ENCODE results near the gene PRTG.
"Not testable (repeated sequence)": the region's sequence is repeated elsewhere in the genome, so short reads cannot be mapped to it uniquely, and the experiment has no call there.

The PRTG gene
- total RNA-seq: 0.10 to 0.13 reads per million in 2 donors

GRCh38 chr15:55742927-55743728, at the start of gene PRTG:
PRTG (minus strand) TSS chr15:55743152; CDS start chr15:55742931, 221 bp downstream.
- DNase-seq: no peak

GRCh38 chr15:55791551-55792400, 48.8 kb upstream of the PRTG start:
- DNase-seq: no peak

GRCh38 chr15:55789066-55789660, 46.2 kb upstream of the PRTG start:
- no peak for DNase-seq

GRCh38 chr15:55786341-55786740, 43.4 kb upstream of the PRTG start:
- no peak for DNase-seq

- DNase-seq: not testable (repeated sequence)
These were observed 42.6 kb upstream of the PRTG start for GRCh38 chr15:55785593-55785992.

- DNase-seq: no peak
These were observed 41.3 kb upstream of the PRTG start for GRCh38 chr15:55784286-55784685.

GRCh38 chr15:55782901-55783300, 39.9 kb upstream of the PRTG start:
- DNase-seq: no peak

- no peak for DNase-seq
These were observed 37.3 kb upstream of the PRTG start for GRCh38 chr15:55780292-55780691.

- DNase-seq: no peak
These were observed 36.0 kb upstream of the PRTG start for GRCh38 chr15:55778932-55779331.

- DNase-seq: no peak
These were observed 32.4 kb upstream of the PRTG start for GRCh38 chr15:55775316-55775715.

- no peak for DNase-seq
These were observed 31.4 kb upstream of the PRTG start for GRCh38 chr15:55774113-55774970.

GRCh38 chr15:55770806-55771205, 27.9 kb upstream of the PRTG start:
- DNase-seq: no peak

- DNase-seq: no peak
These were observed 27.3 kb upstream of the PRTG start for GRCh38 chr15:55770261-55770660.

GRCh38 chr15:55768670-55769185, 25.8 kb upstream of the PRTG start:
- no peak for DNase-seq

- DNase-seq: no peak
These were observed 23.7 kb upstream of the PRTG start for GRCh38 chr15:55766676-55767075.

- DNase-seq: no peak
These were observed 21.4 kb upstream of the PRTG start for GRCh38 chr15:55764398-55764797.

- no peak for DNase-seq
These were observed 15.6 kb upstream of the PRTG start for GRCh38 chr15:55758580-55758986.

GRCh38 chr15:55753433-55753832, 10.5 kb upstream of the PRTG start:
- DNase-seq: not testable (repeated sequence)

GRCh38 chr15:55750706-55751105, 7.8 kb upstream of the PRTG start:
- DNase-seq: no peak

GRCh38 chr15:55743729-55744655, 1.0 kb upstream of the PRTG start:
- no peak for DNase-seq

GRCh38 chr15:55742498-55742926, 440 bp downstream of the PRTG start:
- no peak for DNase-seq
